ENCODE data around the gene NAA60. TPM values are rescaled to one million over a fixed set of nuclear protein-coding genes. Genes with fewer than 3 reads are reported as not detected.
A peak's percentile ranks its signal among the peaks of the same experiment; 100 is the strongest.

Gene NAA60
- total RNA-seq, 1 donor from 2014 or later = 5.0 TPM

GRCh38 chr16:3530371-3530914, 87.0 kb downstream of the NAA60 start:
- peaks cover 18% of the 10 kb centered on the region for H3K36me3 ChIP-seq (ENCODE audit: control insufficient read depth, insufficient read depth, low read length)
- TF ChIP-seq CTCF (IDR thresholded peaks at IDR 0.05; ENCODE audit: insufficient read depth, low read length, severe bottlenecking) = no peak
- no peaks in the 10 kb centered on the region for H3K27me3 ChIP-seq (ENCODE audit: control insufficient read depth, insufficient read depth, low read length)
- FAIRE-seq (no peak), DNase-seq (ENCODE audit: low read depth) (peak; percentile 67)
- H3K4me3 ChIP-seq (ENCODE audit: low read depth, low read length) = no peak overlapping the region

- FAIRE-seq (no peak), DNase-seq (ENCODE audit: low read depth) (no peak)
- TF ChIP-seq CTCF (IDR thresholded peaks at IDR 0.05; ENCODE audit: insufficient read depth, low read length, severe bottlenecking) = no peak
- H3K36me3 ChIP-seq (ENCODE audit: control insufficient read depth, insufficient read depth, low read length) = peaks cover 17% of the 10 kb centered on the region
- H3K27me3 ChIP-seq (ENCODE audit: control insufficient read depth, insufficient read depth, low read length) = no peaks in the 10 kb centered on the region
- no peak overlapping the region for H3K4me3 ChIP-seq (ENCODE audit: low read depth, low read length)
Measured at GRCh38 chr16:3532741-3533140, 89.3 kb downstream of the NAA60 start.

- no peaks in the 10 kb centered on the region for H3K27me3 ChIP-seq (ENCODE audit: control insufficient read depth, insufficient read depth, low read length)
- H3K4me3 ChIP-seq (ENCODE audit: low read depth, low read length) = no peak overlapping the region
- peaks cover 14% of the 10 kb centered on the region for H3K36me3 ChIP-seq (ENCODE audit: control insufficient read depth, insufficient read depth, low read length)
- TF ChIP-seq CTCF (IDR thresholded peaks at IDR 0.05; ENCODE audit: insufficient read depth, low read length, severe bottlenecking) = no peak
- DNase-seq (ENCODE audit: low read depth) = no peak
- FAIRE-seq = no peak
Measured at GRCh38 chr16:3534126-3534525, 90.6 kb downstream of the NAA60 start.

- Histone ChIP-seq H3K36me3 (ENCODE audit: control insufficient read depth, insufficient read depth, low read length) (peaks cover 10% of the 10 kb centered on the region), H3K27me3 (ENCODE audit: control insufficient read depth, insufficient read depth, low read length) (no peaks in the 10 kb centered on the region), H3K4me3 (ENCODE audit: low read depth, low read length) (no peak overlapping the region)
- FAIRE-seq (no peak), DNase-seq (ENCODE audit: low read depth) (no peak)
- no peak for TF ChIP-seq CTCF (IDR thresholded peaks at IDR 0.05; ENCODE audit: insufficient read depth, low read length, severe bottlenecking)
Measured at GRCh38 chr16:3536271-3536731, 92.8 kb downstream of the NAA60 start.

Other genes with a start within 250 kb of the NAA60 start
- 9.5 and 9.9 TPM in 2 replicates for gene ZNF200, start 208.5 kb upstream of the NAA60 start, total RNA-seq
- not detected in 2 replicates for gene MEFV, start 187.0 kb upstream of the NAA60 start, total RNA-seq
- 46.6 and 60.6 TPM in 2 replicates for gene ZNF263, start 160.2 kb upstream of the NAA60 start, total RNA-seq
- gene TIGD7, start 138.2 kb upstream of the NAA60 start, total RNA-seq = 2.4 and 5.5 TPM in 2 replicates
- gene ZNF75A, start 138.2 kb upstream of the NAA60 start, total RNA-seq = 22.9 and 23.2 TPM in 2 replicates
- gene OR2C1, start 87.8 kb upstream of the NAA60 start, total RNA-seq = not detected in 2 replicates
- gene ZSCAN32, start 42.7 kb upstream of the NAA60 start, total RNA-seq = 15.6 and 17.4 TPM in 2 replicates
- gene ZNF174, start 42.5 kb upstream of the NAA60 start, total RNA-seq = 4.2 TPM in 2 replicates
- 1.3 and 1.9 TPM in 2 replicates for gene ZNF597, start 176 bp upstream of the NAA60 start, total RNA-seq
- not detected in 2 replicates for gene C16orf90, start 51.8 kb downstream of the NAA60 start, total RNA-seq
- gene CLUAP1, start 57.3 kb downstream of the NAA60 start, total RNA-seq = 8.2 and 16.9 TPM in 2 replicates
- gene NLRC3, start 133.7 kb downstream of the NAA60 start, total RNA-seq = not detected in 2 replicates
- gene SLX4, start 167.9 kb downstream of the NAA60 start, total RNA-seq = 1.3 and 2.4 TPM in 2 replicates
- gene DNASE1, start 211.0 kb downstream of the NAA60 start, total RNA-seq = 6.8 and 12.3 TPM in 2 replicates

Data from bronchial epithelial cell (primary cell).